Mesenteric fat pad (tissue), 1 donor: ENCODE measurements around the gene CHIC2. TPM values are rescaled to one million over a fixed set of nuclear protein-coding genes. Genes with fewer than 3 reads are reported as not detected.
"Not testable (repeated sequence)": the region's sequence is repeated elsewhere in the genome, so short reads cannot be mapped to it uniquely, and the experiment has no call there.

ENCODE experiments used
- DNase-seq: peaks from one replicate; pipeline ENCODE4 v3.0.0-alpha.2; 2020; ENCODE audit warnings: low spot score
- total RNA-seq: library from RNA; stranded (reverse); fragmentation: NEBNext Ultra II Directional; extraction: Animal tissue kit (Norgen Biotek cat#: 25700); gene quantifications from one replicate; pipeline ENCODE4 v1.2.1, GENCODE V29; 2021
- donor health status: DM: yes; HTN: yes; CAD: no.

Gene CHIC2
- total RNA-seq, 1 donor from 2014 or later: 22.4 TPM

GRCh38 chr4:54061873-54062272 is 2.5 kb downstream of the CHIC2 start:
- DNase-seq: no peak

- DNase-seq: no peak
Measured at GRCh38 chr4:54061067-54061466, 3.3 kb downstream of the CHIC2 start.

GRCh38 chr4:54060116-54060515 is 4.3 kb downstream of the CHIC2 start:
- no peak for DNase-seq

- DNase-seq: no peak
Measured at GRCh38 chr4:54058171-54058570, 6.2 kb downstream of the CHIC2 start.

GRCh38 chr4:54056360-54056759 is 8.0 kb downstream of the CHIC2 start:
- no peak for DNase-seq

- DNase-seq: no peak
Measured at GRCh38 chr4:54055494-54055893, 8.9 kb downstream of the CHIC2 start.

GRCh38 chr4:54054501-54054900 is 9.9 kb downstream of the CHIC2 start:
- DNase-seq: no peak

GRCh38 chr4:54053322-54053721 is 11.1 kb downstream of the CHIC2 start:
- not testable (repeated sequence) for DNase-seq

GRCh38 chr4:54050214-54050904 is 14.0 kb downstream of the CHIC2 start:
- DNase-seq: no peak

- not testable (repeated sequence) for DNase-seq
Measured at GRCh38 chr4:54043630-54044029, 20.8 kb downstream of the CHIC2 start.

GRCh38 chr4:54041933-54042332 is 22.5 kb downstream of the CHIC2 start:
- no peak for DNase-seq

- DNase-seq: no peak
Measured at GRCh38 chr4:54041100-54041499, 23.3 kb downstream of the CHIC2 start.

- DNase-seq: no peak
Measured at GRCh38 chr4:54038056-54038455, 26.3 kb downstream of the CHIC2 start.

- no peak for DNase-seq
Measured at GRCh38 chr4:54036184-54036583, 28.2 kb downstream of the CHIC2 start.

- no peak for DNase-seq
Measured at GRCh38 chr4:54032558-54033135, 31.8 kb downstream of the CHIC2 start.

GRCh38 chr4:54027311-54027710 is 37.1 kb downstream of the CHIC2 start:
- DNase-seq: no peak

GRCh38 chr4:54025582-54025981 is 38.8 kb downstream of the CHIC2 start:
- DNase-seq: no peak

- not testable (repeated sequence) for DNase-seq
Measured at GRCh38 chr4:54023019-54023418, 41.4 kb downstream of the CHIC2 start.

GRCh38 chr4:54017974-54018373 is 46.4 kb downstream of the CHIC2 start:
- DNase-seq: no peak

- no peak for DNase-seq
Measured at GRCh38 chr4:54017308-54017707, 47.1 kb downstream of the CHIC2 start.

- DNase-seq: no peak
Measured at GRCh38 chr4:54016504-54016903, 47.9 kb downstream of the CHIC2 start.

GRCh38 chr4:54015423-54016030 is 48.9 kb downstream of the CHIC2 start:
- DNase-seq: no peak

GRCh38 chr4:54014666-54015160 is 49.7 kb downstream of the CHIC2 start:
- no peak for DNase-seq
